ENCODE measurements around the gene BPIFB1.

GRCh38 chr20:33301192-33301930, 18.3 kb downstream of the BPIFB1 start:
- TF ChIP-seq YY1 (IDR thresholded peaks at IDR 0.05; ENCODE audit: insufficient read depth, insufficient read length) (no peak), SUZ12 (IDR thresholded peaks at IDR 0.05; ENCODE audit: extremely low read depth, insufficient read depth, insufficient read length) (no peak), ZNF274 (IDR thresholded peaks at IDR 0.05; ENCODE audit: low read depth, low read length) (no peak)
